Endothelial cell of umbilical vein (primary cell): ENCODE measurements around the gene PDE4B. TPM values are rescaled to one million over a fixed set of nuclear protein-coding genes. Genes with fewer than 3 reads are reported as not detected.

ENCODE experiments used
- BruUV-seq: library from RNA; stranded (reverse); fragments of 400-500 nt; replicated peaks from 2 replicates; lab custom pipeline; 2021; lab: Mats Ljungman, UMichigan
- CTCF ChIA-PET: fragments of 300-600, 350-600 bp; sonication (Branson Sonifier 250); formaldehyde crosslinking; loops from one replicate; lab custom pipeline; 2021; ENCODE audit warnings: antibody characterized with exemption, inconsistent platforms; lab: Charles Lee
- POLR2A ChIA-PET: fragments of 300-600, 350-600 bp; sonication (Branson Sonifier 250); formaldehyde crosslinking; loops from one replicate; lab custom pipeline; 2021; ENCODE audit warnings: antibody characterized with exemption, inconsistent platforms; lab: Charles Lee
- DNase-seq: peaks from one replicate; pipeline ENCODE4 v3.0.0-alpha.2; 2011; ENCODE audit warnings: low read depth, low spot score
- FAIRE-seq: peaks from 2 replicates; lab custom pipeline; 2011; peaks lifted over from hg19 to GRCh38; lab: Jason Lieb, UNC
- H2AFZ ChIP-seq: 2 replicates; pipeline ENCODE4 v1.6.0; 2012; ENCODE audit warnings: low read depth, low read length, control low read depth, inconsistent platforms
- H3K27ac ChIP-seq: 2 replicates; pipeline ENCODE4 v1.5.1; 2011; ENCODE audit warnings: low read depth, mild to moderate bottlenecking, control low read depth, low read length, moderate library complexity; ENCODE audit not compliant: insufficient read depth
- H3K27me3 ChIP-seq, 2 experiments: 2 replicates each; pipeline versions ENCODE4 v1.6.0 to v1.6.1; 2011; ENCODE audit warnings: low read length in 2 of 2, mixed read lengths in 1 of 2; ENCODE audit not compliant: control insufficient read depth in 2 of 2, insufficient read depth in 2 of 2
- H3K36me3 ChIP-seq, 2 experiments: 2 replicates in 1 of 2; 3 replicates in 1 of 2; pipeline ENCODE4 v1.5.1; 2011; ENCODE audit warnings: low read length in 2 of 2, mild to moderate bottlenecking in 1 of 2, moderate library complexity in 1 of 2; ENCODE audit not compliant: control insufficient read depth in 2 of 2, insufficient read depth in 2 of 2; ENCODE audit errors: extremely low read depth in 1 of 2
- H3K4me1 ChIP-seq: 3 replicates; pipeline ENCODE4 v1.5.1; 2011; ENCODE audit warnings: mild to moderate bottlenecking, low read length; ENCODE audit not compliant: control insufficient read depth, insufficient read depth; ENCODE audit errors: extremely low read depth
- H3K4me2 ChIP-seq: 2 replicates; pipeline ENCODE4 v1.6.1; 2011; ENCODE audit warnings: low read length, control low read depth, mixed read lengths; ENCODE audit not compliant: insufficient read depth
- H3K4me3 ChIP-seq, 3 experiments: fragments of 200-600 bp in 1 of 3; sonication (generic), shearing (Covaris generic) in 1 of 3; replicated peaks in 1 of 3; 2 replicates each; pipeline ENCODE4 v1.5.1; 2011 to 2016; ENCODE audit warnings: control low read depth in 3 of 3, low read length in 3 of 3, mild to moderate bottlenecking in 2 of 3, inconsistent platforms in 1 of 3, low read depth in 1 of 3, moderate library complexity in 1 of 3; ENCODE audit not compliant: insufficient read depth in 1 of 3
- H3K79me2 ChIP-seq: 2 replicates; pipeline ENCODE4 v1.6.0; 2012; ENCODE audit warnings: low read length, inconsistent platforms; ENCODE audit not compliant: control insufficient read depth, insufficient read depth
- H3K9ac ChIP-seq: replicated peaks from 2 replicates; pipeline ENCODE3; 2011; ENCODE audit warnings: low read length, control low read depth; ENCODE audit not compliant: insufficient read depth; ENCODE audit errors: extremely low read depth
- H3K9me1 ChIP-seq: replicated peaks from 3 replicates; pipeline ENCODE4 v1.6.0; 2011; ENCODE audit warnings: mild to moderate bottlenecking, low read length; ENCODE audit not compliant: control insufficient read depth, insufficient read depth; ENCODE audit errors: extremely low read depth
- H3K9me3 ChIP-seq: replicated peaks from 2 replicates; pipeline ENCODE4 v1.5.1; 2012; ENCODE audit warnings: low read length, inconsistent platforms; ENCODE audit not compliant: control insufficient read depth, insufficient read depth
- H4K20me1 ChIP-seq: replicated peaks from 2 replicates; pipeline ENCODE3; 2011; ENCODE audit warnings: mild to moderate bottlenecking, low read length; ENCODE audit not compliant: control insufficient read depth, insufficient read depth; ENCODE audit errors: extremely low read depth
- EZH2 ChIP-seq: IDR thresholded peaks from 2 replicates; pipeline ENCODE4 v1.6.1; 2012; ENCODE audit warnings: borderline replicate concordance, low read depth, mild to moderate bottlenecking, moderate library complexity, low read length, inconsistent platforms; ENCODE audit not compliant: severe bottlenecking
- FOS ChIP-seq: IDR thresholded peaks from 2 replicates; pipeline ENCODE4 v1.6.1; 2011; ENCODE audit warnings: mild to moderate bottlenecking, low read length, moderate library complexity, borderline replicate concordance; ENCODE audit not compliant: insufficient read depth
- GATA2 ChIP-seq: IDR thresholded peaks from 2 replicates; pipeline ENCODE4 v1.7.0; 2011; ENCODE audit warnings: low read depth, mild to moderate bottlenecking, moderate library complexity, mixed read lengths, low read length; ENCODE audit not compliant: insufficient read length, insufficient read depth
- JUN ChIP-seq: IDR thresholded peaks from 2 replicates; pipeline ENCODE4 v1.6.1; 2011; ENCODE audit warnings: borderline replicate concordance, low read depth; ENCODE audit not compliant: insufficient read length, insufficient read depth
- MYC ChIP-seq: IDR thresholded peaks from one replicate; pipeline ENCODE4 v1.6.1; 2011; ENCODE audit warnings: mild to moderate bottlenecking, low read depth, low read length
- POLR2A ChIP-seq: IDR thresholded peaks from 2 replicates; pipeline ENCODE4 v1.6.1; 2012; ENCODE audit warnings: low read depth, mild to moderate bottlenecking, control low read depth, low read length
- POLR2AphosphoS5 ChIP-seq: IDR thresholded peaks from 2 replicates; pipeline ENCODE4 v1.6.1; 2012; ENCODE audit warnings: low read depth, mild to moderate bottlenecking, control low read depth, low read length, moderate library complexity; ENCODE audit not compliant: insufficient read depth
- dilution Hi-C: fragments of 300-500 bp; cut with MboI; formaldehyde crosslinking; loops from one replicate; pipeline ENCODE4 v1.15.0; 2019; ENCODE audit warnings: low sequenced_read_pairs; ENCODE audit not compliant: extremely low pct_ligation_motif_present
- intact Hi-C: fragments of 100-400 bp; cut with micrococcal nuclease; formaldehyde crosslinking; loops from one replicate; pipeline ENCODE4 v1.10.0; 2022
- polyA plus RNA-seq, 4 experiments: library from polyadenylated mRNA; depleted of rRNA in 3 of 4; stranded (reverse) in 3 of 4; unstranded in 1 of 4; fragments of >200 nt; gene quantifications; 2 replicates each; pipeline versions ENCODE4 v1.2.1 to v1.2.3, GENCODE V29; 2011 to 2012; ENCODE audit warnings: missing spikeins in 1 of 4
- total RNA-seq: library from RNA; stranded (reverse); gene quantifications from 2 replicates; pipeline ENCODE4 v1.2.3, GENCODE V29; 2021
- TF ChIP-seq, protein P1 (sequence below): IDR thresholded peaks from 2 replicates; pipeline ENCODE4 v1.6.1; 2011; ENCODE audit not compliant: insufficient read depth, insufficient read length
- TF ChIP-seq, protein P2 (sequence below), 2 donors: IDR thresholded peaks; 1 replicate in 1 of 2; 2 replicates in 1 of 2; pipeline ENCODE4 v1.5.1; 2011; ENCODE audit warnings: low read length in 2 of 2, mild to moderate bottlenecking in 2 of 2, moderate library complexity in 2 of 2, control low read depth in 1 of 2, inconsistent platforms in 1 of 2, low read depth in 1 of 2; ENCODE audit not compliant: insufficient read depth in 1 of 2; ENCODE audit errors: extremely low read depth in 1 of 2

PDE4B gene
- total and polyA plus RNA-seq, 2 donors (not counting 3 experiments of a cell fraction or from before 2014, with no cell fraction given): 63.5 to 69.8 TPM

DNA sequence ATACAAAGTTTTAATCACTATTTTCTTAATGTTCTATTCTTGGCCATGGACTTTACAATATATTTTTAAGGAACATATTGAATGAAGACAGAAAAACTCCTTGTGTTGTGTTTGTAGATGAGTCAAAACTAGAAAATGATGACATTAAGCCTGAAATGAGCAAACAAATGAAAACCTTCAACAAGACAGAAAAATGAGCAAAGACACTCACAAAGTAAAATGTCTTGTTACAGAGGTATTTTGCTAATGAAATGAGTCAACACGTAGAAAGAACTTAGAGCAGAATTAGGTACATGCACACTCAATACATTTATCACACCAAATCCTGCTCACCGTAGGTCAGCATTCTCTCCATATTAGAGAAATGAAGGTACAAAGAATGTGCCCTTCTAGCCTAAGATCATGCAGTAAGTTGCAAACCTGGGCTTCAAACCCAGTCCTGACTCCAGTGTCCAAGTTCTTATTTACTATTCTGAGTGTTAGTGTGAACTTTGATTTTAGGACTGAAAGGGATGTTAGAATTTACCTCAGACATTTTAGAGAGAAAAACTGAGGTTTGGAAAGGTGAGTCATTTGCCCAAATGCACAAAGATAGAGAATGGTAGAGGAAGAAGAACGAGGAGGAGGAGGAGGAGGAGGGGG, 607.3 kb downstream of the PDE4B start:
- DNase-seq (no peak), FAIRE-seq (no peak)
- CTCF ChIA-PET: no interaction called here
- no peaks in the 10 kb centered on the region for H3K9me1 ChIP-seq
- no peak overlapping the region for H2AFZ ChIP-seq
- BruUV-seq: no TSS peak
- intact Hi-C loops: no loop called here
- no peaks in the 10 kb centered on the region for H3K79me2 ChIP-seq
- dilution Hi-C loops: no loop called here
- POLR2A ChIA-PET: no interaction called here
- H3K27me3 ChIP-seq: no peaks in the 10 kb centered on the region
- no peaks in the 10 kb centered on the region for H4K20me1 ChIP-seq
- H3K9me3 ChIP-seq: no peaks in the 10 kb centered on the region
- no peak overlapping the region for H3K27ac ChIP-seq
- H3K4me1 ChIP-seq: no peaks in the 10 kb centered on the region
- no peak overlapping the region for H3K4me2 ChIP-seq
- TF ChIP-seq POLR2A (no peak), EZH2 (no peak), POLR2AphosphoS5 (no peak), JUN (no peak), GATA2 (no peak), FOS (no peak), MYC (no peak)
- TF ChIP-seq, protein P1, sequence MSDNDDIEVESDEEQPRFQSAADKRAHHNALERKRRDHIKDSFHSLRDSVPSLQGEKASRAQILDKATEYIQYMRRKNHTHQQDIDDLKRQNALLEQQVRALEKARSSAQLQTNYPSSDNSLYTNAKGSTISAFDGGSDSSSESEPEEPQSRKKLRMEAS: no peak
- TF ChIP-seq, protein P2, sequence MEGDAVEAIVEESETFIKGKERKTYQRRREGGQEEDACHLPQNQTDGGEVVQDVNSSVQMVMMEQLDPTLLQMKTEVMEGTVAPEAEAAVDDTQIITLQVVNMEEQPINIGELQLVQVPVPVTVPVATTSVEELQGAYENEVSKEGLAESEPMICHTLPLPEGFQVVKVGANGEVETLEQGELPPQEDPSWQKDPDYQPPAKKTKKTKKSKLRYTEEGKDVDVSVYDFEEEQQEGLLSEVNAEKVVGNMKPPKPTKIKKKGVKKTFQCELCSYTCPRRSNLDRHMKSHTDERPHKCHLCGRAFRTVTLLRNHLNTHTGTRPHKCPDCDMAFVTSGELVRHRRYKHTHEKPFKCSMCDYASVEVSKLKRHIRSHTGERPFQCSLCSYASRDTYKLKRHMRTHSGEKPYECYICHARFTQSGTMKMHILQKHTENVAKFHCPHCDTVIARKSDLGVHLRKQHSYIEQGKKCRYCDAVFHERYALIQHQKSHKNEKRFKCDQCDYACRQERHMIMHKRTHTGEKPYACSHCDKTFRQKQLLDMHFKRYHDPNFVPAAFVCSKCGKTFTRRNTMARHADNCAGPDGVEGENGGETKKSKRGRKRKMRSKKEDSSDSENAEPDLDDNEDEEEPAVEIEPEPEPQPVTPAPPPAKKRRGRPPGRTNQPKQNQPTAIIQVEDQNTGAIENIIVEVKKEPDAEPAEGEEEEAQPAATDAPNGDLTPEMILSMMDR (IDR thresholded peaks at IDR 0.05; ENCODE audit: extremely low read depth in 1 of 2, insufficient read depth in 1 of 2, low read depth in 1 of 2, low read length in 2 of 2): no peak
- no peak overlapping the region for H3K9ac ChIP-seq
- no peaks in the 10 kb centered on the region for H3K36me3 ChIP-seq
- H3K4me3 ChIP-seq: no peak overlapping the region
